ENCODE data around the gene OR56B1.

DNA sequence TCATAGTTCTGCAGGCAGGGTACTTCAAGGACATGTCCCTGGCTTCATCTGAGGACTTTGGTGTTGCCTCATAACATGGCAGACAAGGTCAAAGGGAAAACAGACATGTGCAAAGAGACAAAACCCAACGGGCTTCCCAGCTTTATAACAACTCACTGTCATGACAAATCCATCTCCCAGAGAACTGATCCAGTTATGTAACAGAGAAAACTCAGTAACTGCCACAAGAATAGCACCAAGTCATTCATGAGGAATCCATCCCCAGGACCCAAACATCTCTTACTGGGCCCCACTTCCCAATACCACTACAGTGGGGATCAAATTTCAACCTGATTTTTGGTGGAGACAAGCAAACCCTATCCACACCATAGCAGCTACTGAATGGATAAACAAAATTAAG, 30.8 kb downstream of the OR56B1 start:
- TF ChIP-seq, protein P1, sequence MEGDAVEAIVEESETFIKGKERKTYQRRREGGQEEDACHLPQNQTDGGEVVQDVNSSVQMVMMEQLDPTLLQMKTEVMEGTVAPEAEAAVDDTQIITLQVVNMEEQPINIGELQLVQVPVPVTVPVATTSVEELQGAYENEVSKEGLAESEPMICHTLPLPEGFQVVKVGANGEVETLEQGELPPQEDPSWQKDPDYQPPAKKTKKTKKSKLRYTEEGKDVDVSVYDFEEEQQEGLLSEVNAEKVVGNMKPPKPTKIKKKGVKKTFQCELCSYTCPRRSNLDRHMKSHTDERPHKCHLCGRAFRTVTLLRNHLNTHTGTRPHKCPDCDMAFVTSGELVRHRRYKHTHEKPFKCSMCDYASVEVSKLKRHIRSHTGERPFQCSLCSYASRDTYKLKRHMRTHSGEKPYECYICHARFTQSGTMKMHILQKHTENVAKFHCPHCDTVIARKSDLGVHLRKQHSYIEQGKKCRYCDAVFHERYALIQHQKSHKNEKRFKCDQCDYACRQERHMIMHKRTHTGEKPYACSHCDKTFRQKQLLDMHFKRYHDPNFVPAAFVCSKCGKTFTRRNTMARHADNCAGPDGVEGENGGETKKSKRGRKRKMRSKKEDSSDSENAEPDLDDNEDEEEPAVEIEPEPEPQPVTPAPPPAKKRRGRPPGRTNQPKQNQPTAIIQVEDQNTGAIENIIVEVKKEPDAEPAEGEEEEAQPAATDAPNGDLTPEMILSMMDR (IDR thresholded peaks at IDR 0.05), result no peak
- no peak for TF ChIP-seq EZH2 (IDR thresholded peaks at IDR 0.05; ENCODE audit: borderline replicate concordance, insufficient read depth, low read depth, low read length, poor library complexity, severe bottlenecking)

Data from B cell (primary cell).